GM12878 (cell line): Measurements from ENCODE around the gene SENP8. TPM values are rescaled to one million over a fixed set of nuclear protein-coding genes. Genes with fewer than 3 reads are reported as not detected.

Experiments
- ATAC-seq: fragments of 200-7000 bp; cut with Tn5 transposase; 3 replicates; pipeline ENCODE4 v1.9.1; 2020; ENCODE audit warnings: mild to moderate bottlenecking, moderate library complexity
- BruUV-seq: library from RNA; stranded (reverse); fragments of 400-500 nt; replicated peaks from 2 replicates; lab custom pipeline; 2021; lab: Mats Ljungman, UMichigan
- CTCF ChIA-PET: fragments of 300-600 bp; sonication (Branson Sonifier 250); formaldehyde crosslinking; extraction: SDS; loops from one replicate; lab custom pipeline; 2021; ENCODE audit warnings: inconsistent platforms; lab: Yijun Ruan, JAX
- POLR2A ChIA-PET: fragments of 350-600 bp; formaldehyde crosslinking; extraction: SDS; loops from one replicate; lab custom pipeline; 2021; ENCODE audit warnings: inconsistent platforms; lab: Charles Lee
- RAD21 ChIA-PET: fragments of 300-600 bp; sonication (Branson Sonifier 250); formaldehyde crosslinking; loops from one replicate; lab custom pipeline; 2023; ENCODE audit warnings: antibody characterized with exemption; ENCODE audit not compliant: unreplicated experiment; lab: Charles Lee
- SMC1A ChIA-PET: fragments of 300-600 bp; sonication (Branson Sonifier 250); formaldehyde crosslinking; loops from one replicate; lab custom pipeline; 2023; ENCODE audit not compliant: unreplicated experiment, uncharacterized antibody; lab: Charles Lee
- DNase-seq: peaks from one replicate; pipeline ENCODE4 v3.0.0-alpha.2; 2011; ENCODE audit warnings: low read depth, low spot score
- FAIRE-seq: peaks from 3 replicates; lab custom pipeline; 2011; peaks lifted over from hg19 to GRCh38; lab: Jason Lieb, UNC
- H2AFZ ChIP-seq: 2 replicates; pipeline ENCODE4 v1.6.0; 2011; ENCODE audit warnings: low read depth, low read length, control low read depth; ENCODE audit not compliant: control insufficient read depth
- H3K27ac ChIP-seq: 2 replicates; pipeline ENCODE4 v1.5.1; 2011; ENCODE audit warnings: control low read depth; ENCODE audit not compliant: control insufficient read depth, insufficient read depth
- H3K27me3 ChIP-seq, 2 experiments: replicated peaks in 1 of 2; 2 replicates each; pipeline versions ENCODE4 v1.6.0 to v1.6.1; 2011; ENCODE audit warnings: low read length in 1 of 2; ENCODE audit not compliant: control insufficient read depth in 2 of 2, insufficient read depth in 2 of 2
- H3K36me3 ChIP-seq, 2 experiments: 2 replicates each; pipeline ENCODE4 v1.5.1; 2011; ENCODE audit warnings: low read length in 1 of 2; ENCODE audit not compliant: control insufficient read depth in 2 of 2, insufficient read depth in 2 of 2
- H3K4me1 ChIP-seq: 2 replicates; pipeline ENCODE4 v1.6.1; 2011; ENCODE audit warnings: mild to moderate bottlenecking, low read length, moderate library complexity, mixed read lengths; ENCODE audit not compliant: control insufficient read depth, insufficient read depth
- H3K4me2 ChIP-seq: 2 replicates; pipeline ENCODE4 v1.6.0; 2011; ENCODE audit warnings: control low read depth; ENCODE audit not compliant: control insufficient read depth, insufficient read depth
- H3K4me3 ChIP-seq: fragments of 200-600 bp; sonication (generic); 2 replicates; pipeline ENCODE4 v1.5.1; 2016
- H3K79me2 ChIP-seq: 2 replicates; pipeline ENCODE4 v1.6.0; 2011; ENCODE audit warnings: low read length; ENCODE audit not compliant: control insufficient read depth, insufficient read depth
- H3K9ac ChIP-seq: 2 replicates; pipeline ENCODE4 v1.8.0; 2011; ENCODE audit warnings: low read length, control low read depth, mixed read lengths; ENCODE audit not compliant: control insufficient read depth, insufficient read depth
- H3K9me3 ChIP-seq: replicated peaks from 3 replicates; pipeline ENCODE4 v1.5.1; 2011; ENCODE audit warnings: mild to moderate bottlenecking, low read length; ENCODE audit not compliant: control insufficient read depth, insufficient read depth
- H4K20me1 ChIP-seq: 2 replicates; pipeline ENCODE4 v1.6.0; 2011; ENCODE audit not compliant: control insufficient read depth, insufficient read depth
- BCLAF1 ChIP-seq: fragments of 450-650 bp; IDR thresholded peaks from 2 replicates; pipeline ENCODE4 v1.6.1; 2017; ENCODE audit warnings: antibody characterized with exemption, mild to moderate bottlenecking, moderate library complexity
- FOS ChIP-seq: IDR thresholded peaks from 3 replicates; pipeline ENCODE4 v1.6.1; 2011; ENCODE audit warnings: borderline replicate concordance; ENCODE audit not compliant: insufficient read length; ENCODE audit errors: extremely low read depth
- JUND ChIP-seq: IDR thresholded peaks from 2 replicates; pipeline ENCODE4 v1.6.1; 2012; ENCODE audit warnings: low read depth, mild to moderate bottlenecking, low read length, improper control_type of control experiment, moderate library complexity
- POLR2AphosphoS2 ChIP-seq: IDR thresholded peaks from 2 replicates; pipeline ENCODE4 v1.6.1; 2011; ENCODE audit warnings: low read depth, mild to moderate bottlenecking, low read length, improper control_type of control experiment, moderate library complexity
- RBBP5 ChIP-seq: fragments of 200-600 bp; sonication (generic); conservative IDR thresholded peaks from 2 replicates; pipeline ENCODE4 v1.6.1; 2016
- SMAD5 ChIP-seq: IDR thresholded peaks from 2 replicates; pipeline ENCODE4 v1.6.1; 2016; ENCODE audit warnings: antibody characterized with exemption, low read depth
- SMC3 ChIP-seq: IDR thresholded peaks from 2 replicates; pipeline ENCODE4 v1.6.1; 2011; ENCODE audit warnings: low read length, improper control_type of control experiment, borderline replicate concordance
- SRF ChIP-seq, 2 experiments: IDR thresholded peaks; 2 replicates each; pipeline ENCODE4 v1.6.1; 2011; ENCODE audit warnings: low read depth in 2 of 2, low read length in 2 of 2, mild to moderate bottlenecking in 1 of 2, moderate library complexity in 1 of 2
- SUZ12 ChIP-seq: fragments of 200-600 bp; sonication (generic); IDR thresholded peaks from one replicate; pipeline ENCODE4 v1.6.1; 2018; ENCODE audit warnings: antibody characterized with exemption, mild to moderate bottlenecking; ENCODE audit not compliant: unreplicated experiment
- TARDBP ChIP-seq: IDR thresholded peaks from 2 replicates; pipeline ENCODE4 v1.6.1; 2016; ENCODE audit warnings: borderline replicate concordance
- ZNF207 ChIP-seq: fragments of 450-650 bp; IDR thresholded peaks from 2 replicates; pipeline ENCODE4 v1.6.1; 2014; ENCODE audit warnings: antibody characterized with exemption, mild to moderate bottlenecking, borderline replicate concordance
- ZNF687 ChIP-seq: fragments of 450-650 bp; IDR thresholded peaks from 2 replicates; pipeline ENCODE4 v1.6.1; 2017; ENCODE audit warnings: mild to moderate bottlenecking, moderate library complexity
- WGBS: methylation state at CpG from one replicate; pipeline ENCODE4 v1.1.6; 2016; ENCODE audit warnings: low lambda C conversion rate; ENCODE audit not compliant: insufficient replicate concordance, insufficient coverage; ENCODE audit errors: missing lambda C conversion rate; 5-methylcytosine and 5-hydroxymethylcytosine counted together
- in situ Hi-C: fragments of 300-500 bp; cut with MboI; formaldehyde crosslinking; loops from 9 replicates; pipeline ENCODE4 v1.14.3; 2018; ENCODE audit warnings: mixed read lengths
- intact Hi-C: fragments of 100-400 bp; cut with micrococcal nuclease; formaldehyde crosslinking; loops from one replicate; pipeline ENCODE4 v1.14.2; 2022; ENCODE audit not compliant: unreplicated experiment
- polyA plus RNA-seq, 11 experiments: library from polyadenylated mRNA; depleted of rRNA in 4 of 11; unstranded in 6 of 11; stranded (reverse) in 5 of 11; fragments of >200 nt; fragmentation: Nextera tagmentation in 4 of 11; fragmentation: Illumina TruSeq in 1 of 11; extraction: Ambion mirVana in 4 of 11; extraction: Trizol in 1 of 11; gene quantifications; 1 replicate in 1 of 11; 2 replicates in 10 of 11; pipeline versions ENCODE4 v1.2.1 to v1.2.3, GENCODE V29; 2011 to 2016; ENCODE audit warnings: inconsistent platforms in 2 of 11, missing spikeins in 2 of 11, low read depth in 1 of 11
- total RNA-seq, 4 experiments: library from RNA; depleted of rRNA in 3 of 4; stranded (reverse); fragments of >200 nt in 3 of 4; fragmentation: Illumina TruSeq in 1 of 4; extraction: Trizol in 1 of 4; gene quantifications; 2 replicates each; pipeline versions ENCODE4 v1.2.1 to v1.2.3, GENCODE V29; 2013 to 2021

SENP8 gene
- total and polyA plus RNA-seq, 10 of the 15 experiments (the other 5 are each of a cell fraction or from before 2014, with no cell fraction given) = 0.87 to 5.6 (median 2.2) TPM

- RAD21 ChIA-PET = no interaction called here
- intact Hi-C loops = no loop called here
Measured at GRCh38 chr15:72092691-72093090, 25.5 kb upstream of the SENP8 start.

GRCh38 chr15:72096796-72097195 is 21.4 kb upstream of the SENP8 start:
- Histone ChIP-seq H3K27ac (no peak overlapping the region), H3K4me1 (no peaks in the 10 kb centered on the region), H3K9ac (no peak overlapping the region), H3K79me2 (no peaks in the 10 kb centered on the region), H2AFZ (no peak overlapping the region), H4K20me1 (no peaks in the 10 kb centered on the region), H3K4me2 (no peak overlapping the region), H3K27me3 (no peaks in the 10 kb centered on the region), H3K4me3 (no peak overlapping the region), H3K36me3 (no peaks in the 10 kb centered on the region), H3K9me3 (no peaks in the 10 kb centered on the region)
- FAIRE-seq (no peak), DNase-seq (no peak), ATAC-seq (no peak)
- TF ChIP-seq POLR2AphosphoS2 (no peak), JUND (no peak), ZNF687 (no peak), ZNF207 (no peak), TARDBP (no peak), BCLAF1 (no peak), SMAD5 (no peak), SRF (IDR thresholded peaks at IDR 0.05; ENCODE audit: low read depth in 2 of 2, low read length in 2 of 2) (no peak)
- 93% methylated on average over 1 of the region's 1 CpG for WGBS
- ChIA-PET RAD21 (no interaction called here), SMC1A (no interaction called here), POLR2A (no interaction called here), CTCF (no interaction called here)
- no TSS peak for BruUV-seq
- intact Hi-C loops = no loop called here
- in situ Hi-C loops = no loop called here

More at GRCh38 chr15:72092691-72093090, 25.5 kb upstream of the SENP8 start:
- ChIA-PET CTCF (interaction anchor here (1.0 kb wide), 1 partner anchor 57 kb away, joined by 4 read pairs; no protein-coding TSS in a partner anchor), SMC1A (interaction anchor here (1.2 to 3.8 kb wide), 5 partner anchors 12 to 49 kb away, joined by 3 to 10 read pairs (median 4); no protein-coding TSS in a partner anchor), POLR2A (interaction anchor here (1.1 kb wide), 1 partner anchor 27 kb away, joined by 3 read pairs; no protein-coding TSS in a partner anchor)
- no peaks in the 10 kb centered on the region for H3K27me3 ChIP-seq
- H3K9me3 ChIP-seq = no peaks in the 10 kb centered on the region
- H3K36me3 ChIP-seq = no peaks in the 10 kb centered on the region
- H4K20me1 ChIP-seq = no peaks in the 10 kb centered on the region
- FAIRE-seq = no peak
- H3K4me1 ChIP-seq = no peaks in the 10 kb centered on the region
- TF ChIP-seq FOS (no peak), RBBP5 (no peak), SMC3 (no peak), SUZ12 (no peak)
- H3K4me2 ChIP-seq = no peak overlapping the region
- H3K4me3 ChIP-seq = no peak overlapping the region
- no peak for DNase-seq
- H3K9ac ChIP-seq = no peak overlapping the region
- no peak for ATAC-seq
- no TSS peak for BruUV-seq
- in situ Hi-C loops = no loop called here
- H3K79me2 ChIP-seq = no peaks in the 10 kb centered on the region
- no peak overlapping the region for H3K27ac ChIP-seq
- H2AFZ ChIP-seq = no peak overlapping the region
